SK-N-MC (cell line): ENCODE results near the gene AK1.

Experiments
- EZH2 ChIP-seq: fragments of 200-600 bp; sonication (generic); IDR thresholded peaks from one replicate; pipeline ENCODE4 v1.6.1; 2017; ENCODE audit warnings: antibody characterized with exemption
- FOXP2 ChIP-seq: optimal IDR thresholded peaks from 2 replicates; pipeline ENCODE3; 2011; ENCODE audit warnings: mild to moderate bottlenecking, moderate library complexity; ENCODE audit not compliant: insufficient read depth; ENCODE audit errors: extremely low read length, control extremely low read depth
- POLR2AphosphoS5 ChIP-seq: IDR thresholded peaks from 2 replicates; pipeline ENCODE4 v1.6.1; 2012; ENCODE audit warnings: mild to moderate bottlenecking, low read depth, low read length, borderline replicate concordance

GRCh38 chr9:127844821-127845359 lies 32.6 kb downstream of the AK1 start:
- TF ChIP-seq EZH2 (no peak), POLR2AphosphoS5 (no peak), FOXP2 (no peak)
